GM12891 (cell line): ENCODE measurements around the gene ASTN2.

Experiments
- POLR2A ChIP-seq: IDR thresholded peaks from 2 replicates; pipeline ENCODE4 v1.6.1; 2011; ENCODE audit warnings: low read depth, low read length, control low read depth
- POLR2AphosphoS5 ChIP-seq: IDR thresholded peaks from 2 replicates; pipeline ENCODE4 v1.6.1; 2011; ENCODE audit warnings: low read depth, low read length, control low read depth
- TAF1 ChIP-seq: IDR thresholded peaks from 2 replicates; pipeline ENCODE4 v1.6.1; 2011; ENCODE audit warnings: low read depth, low read length, control low read depth

DNA sequence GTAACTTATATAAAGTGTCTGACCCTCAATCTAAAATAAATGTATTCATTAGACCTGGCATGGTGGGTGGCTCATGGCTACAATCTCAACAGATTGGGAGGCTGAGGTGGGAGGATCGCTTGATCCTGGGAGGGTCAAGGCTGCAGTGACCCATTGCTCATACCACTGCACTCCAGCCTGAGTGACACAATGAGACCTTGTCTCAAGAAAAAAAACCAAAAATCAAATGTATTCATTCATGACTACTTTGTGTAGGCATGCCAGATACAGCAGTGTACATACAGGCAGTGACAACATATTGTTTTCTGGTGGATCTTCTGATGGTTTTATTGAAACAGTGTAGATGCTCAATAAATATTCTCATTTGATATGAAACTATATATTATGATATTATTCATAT is 526.8 kb downstream of the ASTN2 start:
- TF ChIP-seq POLR2A = no peak
- no peak for TF ChIP-seq POLR2AphosphoS5
- no peak for TF ChIP-seq TAF1
